ENCODE measurements around the gene EPHB2. TPM values are rescaled to one million over a fixed set of nuclear protein-coding genes. Genes with fewer than 3 reads are reported as not detected.

The EPHB2 gene
- total and polyA plus RNA-seq, 2 of the 13 experiments (the other 11 are each of a cell fraction or from before 2014, with no cell fraction given): 0.03 to 0.11 TPM

DNA sequence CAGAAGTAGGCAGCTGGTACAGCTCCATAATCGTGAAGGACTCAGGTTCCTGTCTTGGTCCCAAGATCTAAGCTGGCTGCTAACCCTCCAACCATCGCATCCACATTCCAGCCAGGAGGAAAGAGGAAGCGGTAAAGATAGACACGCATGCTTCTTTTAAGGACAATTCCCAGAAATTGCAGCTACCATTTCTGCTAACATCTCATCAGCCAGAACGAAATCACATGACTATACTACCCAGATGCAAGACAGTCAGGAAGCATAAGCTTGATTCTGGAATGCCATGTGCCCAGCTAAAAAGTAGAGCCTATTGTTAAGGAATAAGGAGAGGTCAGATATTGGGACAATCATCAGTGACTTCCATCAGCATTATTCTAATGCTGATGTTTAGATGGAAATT is 110.4 kb downstream of the EPHB2 start:
- CTCF ChIA-PET (ENCODE audit: low intra/inter-chr PET ratio, low total read pairs): no interaction called here
- H2AFZ ChIP-seq (ENCODE audit: low read length): no peak overlapping the region
- WGBS (ENCODE audit: low lambda C conversion rate): 50% methylated on average over 5 of the region's 5 CpGs
- H3K4me3 ChIP-seq (replicated peaks in 1 of 3; ENCODE audit: insufficient read depth in 1 of 3, low read depth in 2 of 3, low read length in 3 of 3): no peak overlapping the region
- intact Hi-C loops (cut with micrococcal nuclease; ENCODE audit: unreplicated experiment) (no loop called here), in situ Hi-C loops (cut with HindIII; ENCODE audit: extremely low pct_ligation_motif_present, low pct_unique_long_range_greater_than_20kb) (no loop called here)
- H3K9ac ChIP-seq (ENCODE audit: insufficient read depth, low read depth, low read length): no peak overlapping the region
- H3K4me2 ChIP-seq (ENCODE audit: low read depth, low read length): no peak overlapping the region
- H3K27ac ChIP-seq (ENCODE audit: extremely low read length, insufficient read depth, low read length): no peak overlapping the region
- DNase-seq (ENCODE audit: low spot score): no peak
- ATAC-seq: no peak
- no peaks in the 10 kb centered on the region; a peak in 1 of 5 replicates for H3K27me3 ChIP-seq (ENCODE audit: control insufficient read depth in 1 of 2, insufficient read depth in 2 of 2, low read length in 2 of 2)
- no peaks in the 10 kb centered on the region for H3K79me2 ChIP-seq (ENCODE audit: insufficient read depth, low read length)
- POLR2A ChIA-PET: no interaction called here
- no peaks in the 10 kb centered on the region for H3K36me3 ChIP-seq (replicated peaks in 1 of 2; ENCODE audit: control insufficient read depth in 1 of 2, insufficient read depth in 2 of 2, low read length in 2 of 2)
- no TSS peak for BruUV-seq (replicated peaks)
- H3K4me1 ChIP-seq (ENCODE audit: insufficient read depth, low read length): 0 out of 2 replicates have a peak, but pooled peaks cover 7% of the 10 kb centered on the region
- FAIRE-seq: no peak
- no peaks in the 10 kb centered on the region for H4K20me1 ChIP-seq (ENCODE audit: insufficient read depth, low read length)
- TF ChIP-seq HDAC6 (IDR thresholded peaks at IDR 0.05; ENCODE audit: low read depth, low read length) (no peak), KLF15 (CRISPR knock-in tag; IDR thresholded peaks at IDR 0.05; ENCODE audit: borderline replicate concordance) (no peak), CSRNP2 (CRISPR knock-in tag; conservative IDR thresholded peaks at IDR 0.05; ENCODE audit: low read depth) (no peak)
- H3K9me3 ChIP-seq (ENCODE audit: low read length): no peaks in the 10 kb centered on the region

GRCh38 chr1:22822371-22822770 is 111.7 kb downstream of the EPHB2 start:
- no TSS peak for BruUV-seq (replicated peaks)
- H3K27ac ChIP-seq (ENCODE audit: extremely low read length, insufficient read depth, low read length): no peak overlapping the region
- intact Hi-C loops (cut with micrococcal nuclease; ENCODE audit: unreplicated experiment): no loop called here
- no peaks in the 10 kb centered on the region for H3K9me3 ChIP-seq (ENCODE audit: low read length)
- H3K4me1 ChIP-seq (ENCODE audit: insufficient read depth, low read length): 0 out of 2 replicates have a peak, but pooled peaks cover 7% of the 10 kb centered on the region
- H3K27me3 ChIP-seq (ENCODE audit: control insufficient read depth in 1 of 2, insufficient read depth in 2 of 2, low read length in 2 of 2): no peaks in the 10 kb centered on the region; a peak in 1 of 5 replicates
- DNase-seq (ENCODE audit: low spot score): no peak
- H3K79me2 ChIP-seq (ENCODE audit: insufficient read depth, low read length): no peaks in the 10 kb centered on the region
- no peaks in the 10 kb centered on the region for H3K36me3 ChIP-seq (replicated peaks in 1 of 2; ENCODE audit: control insufficient read depth in 1 of 2, insufficient read depth in 2 of 2, low read length in 2 of 2)
- ATAC-seq: no peak
- no peak for FAIRE-seq
- H3K4me2 ChIP-seq (ENCODE audit: low read depth, low read length): no peak overlapping the region
- no peak overlapping the region for H3K9ac ChIP-seq (ENCODE audit: insufficient read depth, low read depth, low read length)
- H3K4me3 ChIP-seq (replicated peaks in 1 of 3; ENCODE audit: insufficient read depth in 1 of 3, low read depth in 2 of 3, low read length in 3 of 3): no peak overlapping the region
- WGBS (ENCODE audit: low lambda C conversion rate): 0% methylated on average over 1 of the region's 1 CpG
- CTCF ChIA-PET (ENCODE audit: low intra/inter-chr PET ratio, low total read pairs): no interaction called here
- no peak overlapping the region for H2AFZ ChIP-seq (ENCODE audit: low read length)
- POLR2A ChIA-PET: no interaction called here
- in situ Hi-C loops (cut with HindIII; ENCODE audit: extremely low pct_ligation_motif_present, low pct_unique_long_range_greater_than_20kb): no loop called here
- no peaks in the 10 kb centered on the region for H4K20me1 ChIP-seq (ENCODE audit: insufficient read depth, low read length)
- no peak for TF ChIP-seq POLR2AphosphoS2 (IDR thresholded peaks at IDR 0.05; ENCODE audit: low read depth, low read length)
- TF ChIP-seq CBX5 (CRISPR knock-in tag; IDR thresholded peaks at IDR 0.05; ENCODE audit: borderline replicate concordance): no peak
- TF ChIP-seq ZNF619 (CRISPR knock-in tag; IDR thresholded peaks at IDR 0.05): no peak
- no peak for TF ChIP-seq REXO4 (CRISPR knock-in tag; IDR thresholded peaks at IDR 0.05; ENCODE audit: borderline replicate concordance)
- TF ChIP-seq, protein P1, sequence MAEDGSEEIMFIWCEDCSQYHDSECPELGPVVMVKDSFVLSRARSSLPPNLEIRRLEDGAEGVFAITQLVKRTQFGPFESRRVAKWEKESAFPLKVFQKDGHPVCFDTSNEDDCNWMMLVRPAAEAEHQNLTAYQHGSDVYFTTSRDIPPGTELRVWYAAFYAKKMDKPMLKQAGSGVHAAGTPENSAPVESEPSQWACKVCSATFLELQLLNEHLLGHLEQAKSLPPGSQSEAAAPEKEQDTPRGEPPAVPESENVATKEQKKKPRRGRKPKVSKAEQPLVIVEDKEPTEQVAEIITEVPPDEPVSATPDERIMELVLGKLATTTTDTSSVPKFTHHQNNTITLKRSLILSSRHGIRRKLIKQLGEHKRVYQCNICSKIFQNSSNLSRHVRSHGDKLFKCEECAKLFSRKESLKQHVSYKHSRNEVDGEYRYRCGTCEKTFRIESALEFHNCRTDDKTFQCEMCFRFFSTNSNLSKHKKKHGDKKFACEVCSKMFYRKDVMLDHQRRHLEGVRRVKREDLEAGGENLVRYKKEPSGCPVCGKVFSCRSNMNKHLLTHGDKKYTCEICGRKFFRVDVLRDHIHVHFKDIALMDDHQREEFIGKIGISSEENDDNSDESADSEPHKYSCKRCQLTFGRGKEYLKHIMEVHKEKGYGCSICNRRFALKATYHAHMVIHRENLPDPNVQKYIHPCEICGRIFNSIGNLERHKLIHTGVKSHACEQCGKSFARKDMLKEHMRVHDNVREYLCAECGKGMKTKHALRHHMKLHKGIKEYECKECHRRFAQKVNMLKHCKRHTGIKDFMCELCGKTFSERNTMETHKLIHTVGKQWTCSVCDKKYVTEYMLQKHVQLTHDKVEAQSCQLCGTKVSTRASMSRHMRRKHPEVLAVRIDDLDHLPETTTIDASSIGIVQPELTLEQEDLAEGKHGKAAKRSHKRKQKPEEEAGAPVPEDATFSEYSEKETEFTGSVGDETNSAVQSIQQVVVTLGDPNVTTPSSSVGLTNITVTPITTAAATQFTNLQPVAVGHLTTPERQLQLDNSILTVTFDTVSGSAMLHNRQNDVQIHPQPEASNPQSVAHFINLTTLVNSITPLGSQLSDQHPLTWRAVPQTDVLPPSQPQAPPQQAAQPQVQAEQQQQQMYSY (CRISPR knock-in tag; IDR thresholded peaks at IDR 0.05): no peak
- no peak for TF ChIP-seq KAT2B (IDR thresholded peaks at IDR 0.05; ENCODE audit: borderline replicate concordance, low read depth, low read length)
- no peak for TF ChIP-seq ARNT2 (CRISPR knock-in tag; IDR thresholded peaks at IDR 0.05; ENCODE audit: low read depth)
- no peak for TF ChIP-seq GLI4 (CRISPR knock-in tag; IDR thresholded peaks at IDR 0.05; ENCODE audit: borderline replicate concordance)
- no peak for TF ChIP-seq MXI1 (IDR thresholded peaks at IDR 0.05; ENCODE audit: borderline replicate concordance, low read depth, low read length)
- TF ChIP-seq SMAD1 (CRISPR knock-in tag; IDR thresholded peaks at IDR 0.05; ENCODE audit: borderline replicate concordance, low read depth): no peak
- no peak for TF ChIP-seq CENPT (CRISPR knock-in tag; IDR thresholded peaks at IDR 0.05; ENCODE audit: low read depth)
- no peak for TF ChIP-seq TP53 (CRISPR knock-in tag; conservative IDR thresholded peaks at IDR 0.05)

Measured in HepG2 (cell line).